Upper lobe of left lung (tissue), 4 donors: ENCODE measurements around the gene HABP2.

ENCODE experiments used
- CTCF ChIP-seq, 6 experiments: fragments of 450-650 bp in 4 of 6; fragments of 200-600 bp in 2 of 6; sonication (generic) in 2 of 6; IDR thresholded peaks; one replicate each; pipeline ENCODE4 v1.5.1; 2016 to 2019; ENCODE audit warnings: antibody characterized with exemption in 6 of 6
- EP300 ChIP-seq, 4 donors: sonication (generic); formaldehyde crosslinking; IDR thresholded peaks; one replicate each; pipeline ENCODE4 v1.5.1; 2017; ENCODE audit warnings: antibody characterized with exemption in 4 of 4, control low read depth in 2 of 4
- POLR2A ChIP-seq, 4 donors: fragments of 450-650 bp; IDR thresholded peaks; one replicate each; pipeline ENCODE4 v1.5.1; 2016 to 2017; ENCODE audit warnings: antibody characterized with exemption in 4 of 4, mild to moderate bottlenecking in 2 of 4
- POLR2AphosphoS5 ChIP-seq, 2 donors: sonication (generic); formaldehyde crosslinking; IDR thresholded peaks; one replicate each; pipeline ENCODE4 v1.5.1; 2017; ENCODE audit warnings: antibody characterized with exemption in 2 of 2

- TF ChIP-seq CTCF (IDR thresholded peaks at IDR 0.05): no peak
- no peak for TF ChIP-seq EP300 (IDR thresholded peaks at IDR 0.05)
- TF ChIP-seq POLR2AphosphoS5 (IDR thresholded peaks at IDR 0.05): no peak
- no peak for TF ChIP-seq POLR2A (IDR thresholded peaks at IDR 0.05)
Measured at GRCh38 chr10:113525713-113526112, 27.1 kb upstream of the HABP2 start.
